OCI-LY3 (cell line): Measurements from ENCODE around the gene IVNS1ABP.

Experiments used
- H2AFZ ChIP-seq: fragments of 200-600, 300-600 bp; shearing (Covaris generic); 2 replicates; pipeline ENCODE4 v1.6.0; 2014; ENCODE audit warnings: antibody characterized with exemption, low read depth, low read length
- H3K27ac ChIP-seq: fragments of 200-600, 300-600 bp; sonication (generic); 2 replicates; pipeline ENCODE4 v1.5.1; 2014; ENCODE audit warnings: mild to moderate bottlenecking, low read length, moderate library complexity, mixed read lengths
- H3K27me3 ChIP-seq: fragments of 200-600, 300-600 bp; sonication (generic); 2 replicates; pipeline ENCODE4 v1.6.1; 2014; ENCODE audit warnings: low read depth, low read length, mixed read lengths
- H3K36me3 ChIP-seq: fragments of 200-600, 300-600 bp; sonication (generic); replicated peaks from 2 replicates; pipeline ENCODE3; 2014; ENCODE audit warnings: low read depth, low read length, mixed read lengths
- H3K4me1 ChIP-seq: fragments of 300-600, 200-600 bp; sonication (generic); 2 replicates; pipeline ENCODE4 v1.6.1; 2014; ENCODE audit warnings: low read length, mixed read lengths
- H3K4me2 ChIP-seq: fragments of 200-600, 300-600 bp; sonication (generic); 2 replicates; pipeline ENCODE4 v1.6.1; 2014; ENCODE audit warnings: low read length, mixed read lengths
- H3K4me3 ChIP-seq: fragments of 300-600, 200-600 bp; sonication (generic); 2 replicates; pipeline ENCODE4 v1.5.1; 2014; ENCODE audit warnings: antibody characterized with exemption, mild to moderate bottlenecking, low read length, moderate library complexity
- H3K79me2 ChIP-seq: fragments of 300-600, 200-600 bp; shearing (Covaris generic); 2 replicates; pipeline ENCODE4 v1.6.1; 2014; ENCODE audit warnings: mild to moderate bottlenecking, low read length, mixed read lengths
- H3K9ac ChIP-seq: fragments of 300-600, 200-600 bp; shearing (Covaris generic); 2 replicates; pipeline ENCODE4 v1.6.0; 2014; ENCODE audit warnings: mild to moderate bottlenecking, low read length, moderate library complexity
- H3K9me3 ChIP-seq: fragments of 200-600, 300-600 bp; shearing (Covaris generic); 2 replicates; pipeline ENCODE4 v1.6.1; 2014; ENCODE audit warnings: low read length, mixed read lengths; ENCODE audit not compliant: insufficient read depth
- H4K20me1 ChIP-seq: fragments of 200-600, 300-600 bp; sonication (generic); 2 replicates; pipeline ENCODE4 v1.6.1; 2016; ENCODE audit warnings: low read length, mixed read lengths; ENCODE audit not compliant: insufficient read depth
- EZH2phosphoT487 ChIP-seq: fragments of 200-600 bp; shearing (Covaris generic); IDR thresholded peaks from 2 replicates; pipeline ENCODE4 v1.6.1; 2018; ENCODE audit warnings: antibody characterized with exemption, mixed run types, low read depth
- TF ChIP-seq, protein P1 (sequence below): fragments of 200-600, 300-600 bp; sonication (generic); IDR thresholded peaks from 2 replicates; pipeline ENCODE4 v1.5.1; 2014; ENCODE audit warnings: antibody characterized with exemption, low read length, low read depth

Gene IVNS1ABP

DNA sequence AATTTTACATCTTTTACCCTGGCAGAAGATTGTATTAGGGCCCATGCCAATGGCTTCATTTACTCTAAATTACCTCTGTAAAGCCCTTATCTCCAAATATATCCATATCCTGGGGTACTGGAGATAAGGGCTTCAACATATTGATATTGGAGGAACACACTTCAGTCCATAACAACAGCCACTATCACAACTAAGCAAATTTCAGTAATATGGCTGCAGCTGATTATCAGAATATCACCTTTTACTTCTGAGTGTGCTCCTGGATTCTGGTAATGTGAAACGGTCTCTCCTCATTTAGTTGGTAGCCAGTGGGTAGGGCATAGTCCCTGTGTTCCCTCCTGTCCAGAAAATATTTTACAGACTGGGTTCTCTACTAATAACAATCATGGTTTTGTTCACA, 53.3 kb downstream of the IVNS1ABP start:
- no peak overlapping the region for H3K27ac ChIP-seq
- H3K9me3 ChIP-seq = no peaks in the 10 kb centered on the region
- H3K79me2 ChIP-seq = no peaks in the 10 kb centered on the region
- H3K36me3 ChIP-seq = no peaks in the 10 kb centered on the region
- no peaks in the 10 kb centered on the region for H4K20me1 ChIP-seq
- H3K4me2 ChIP-seq = no peak overlapping the region
- no peak overlapping the region for H3K9ac ChIP-seq
- H3K4me1 ChIP-seq = peaks cover 13% of the 10 kb centered on the region
- no peak for TF ChIP-seq EZH2phosphoT487
- TF ChIP-seq, protein P1, sequence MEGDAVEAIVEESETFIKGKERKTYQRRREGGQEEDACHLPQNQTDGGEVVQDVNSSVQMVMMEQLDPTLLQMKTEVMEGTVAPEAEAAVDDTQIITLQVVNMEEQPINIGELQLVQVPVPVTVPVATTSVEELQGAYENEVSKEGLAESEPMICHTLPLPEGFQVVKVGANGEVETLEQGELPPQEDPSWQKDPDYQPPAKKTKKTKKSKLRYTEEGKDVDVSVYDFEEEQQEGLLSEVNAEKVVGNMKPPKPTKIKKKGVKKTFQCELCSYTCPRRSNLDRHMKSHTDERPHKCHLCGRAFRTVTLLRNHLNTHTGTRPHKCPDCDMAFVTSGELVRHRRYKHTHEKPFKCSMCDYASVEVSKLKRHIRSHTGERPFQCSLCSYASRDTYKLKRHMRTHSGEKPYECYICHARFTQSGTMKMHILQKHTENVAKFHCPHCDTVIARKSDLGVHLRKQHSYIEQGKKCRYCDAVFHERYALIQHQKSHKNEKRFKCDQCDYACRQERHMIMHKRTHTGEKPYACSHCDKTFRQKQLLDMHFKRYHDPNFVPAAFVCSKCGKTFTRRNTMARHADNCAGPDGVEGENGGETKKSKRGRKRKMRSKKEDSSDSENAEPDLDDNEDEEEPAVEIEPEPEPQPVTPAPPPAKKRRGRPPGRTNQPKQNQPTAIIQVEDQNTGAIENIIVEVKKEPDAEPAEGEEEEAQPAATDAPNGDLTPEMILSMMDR = no peak
- no peak overlapping the region for H3K4me3 ChIP-seq
- no peaks in the 10 kb centered on the region for H3K27me3 ChIP-seq
- H2AFZ ChIP-seq = no peak overlapping the region

DNA sequence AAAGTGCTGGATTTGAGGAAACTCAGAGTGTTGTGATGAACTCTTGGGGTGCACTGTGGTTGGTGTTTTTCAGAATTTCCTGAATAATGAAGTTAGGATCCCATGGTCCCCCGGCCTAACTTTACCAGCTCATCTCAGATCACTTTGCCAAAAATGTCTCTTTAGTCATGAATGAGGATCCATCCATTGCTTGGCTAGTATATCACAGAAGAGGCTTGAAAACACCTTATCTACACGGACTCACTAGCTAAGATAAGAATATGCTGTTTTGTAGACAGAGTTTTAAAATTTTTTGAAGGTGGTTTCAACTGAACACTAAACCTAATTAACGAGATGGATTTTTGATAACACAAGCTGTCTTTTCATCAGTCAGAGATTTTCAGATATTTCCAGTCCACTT, 53.8 kb downstream of the IVNS1ABP start:
- Histone ChIP-seq H3K79me2 (no peaks in the 10 kb centered on the region), H3K4me1 (peaks cover 13% of the 10 kb centered on the region), H3K27ac (no peak overlapping the region), H3K36me3 (no peaks in the 10 kb centered on the region), H3K9ac (no peak overlapping the region), H3K4me3 (no peak overlapping the region), H3K4me2 (no peak overlapping the region), H2AFZ (no peak overlapping the region), H4K20me1 (no peaks in the 10 kb centered on the region), H3K9me3 (no peaks in the 10 kb centered on the region), H3K27me3 (no peaks in the 10 kb centered on the region)
- TF ChIP-seq, protein P1 = no peak
- TF ChIP-seq EZH2phosphoT487 = no peak

GRCh38 chr1:185262151-185262550, 54.9 kb downstream of the IVNS1ABP start:
- H3K27ac ChIP-seq = no peak overlapping the region
- no peaks in the 10 kb centered on the region for H3K27me3 ChIP-seq
- no peak overlapping the region for H3K4me3 ChIP-seq
- no peak overlapping the region for H3K9ac ChIP-seq
- no peaks in the 10 kb centered on the region for H3K36me3 ChIP-seq
- H4K20me1 ChIP-seq = no peaks in the 10 kb centered on the region
- H3K79me2 ChIP-seq = no peaks in the 10 kb centered on the region
- no peak for TF ChIP-seq EZH2phosphoT487
- TF ChIP-seq, protein P1 = no peak
- no peak overlapping the region for H3K4me2 ChIP-seq
- H3K9me3 ChIP-seq = no peaks in the 10 kb centered on the region
- H3K4me1 ChIP-seq = peaks cover 13% of the 10 kb centered on the region
- no peak overlapping the region for H2AFZ ChIP-seq

GRCh38 chr1:185260611-185261010, 56.4 kb downstream of the IVNS1ABP start:
- Histone ChIP-seq H2AFZ (no peak overlapping the region), H3K36me3 (no peaks in the 10 kb centered on the region), H3K9me3 (no peaks in the 10 kb centered on the region), H4K20me1 (no peaks in the 10 kb centered on the region), H3K4me1 (peaks cover 13% of the 10 kb centered on the region), H3K79me2 (no peaks in the 10 kb centered on the region), H3K9ac (no peak overlapping the region), H3K27me3 (no peaks in the 10 kb centered on the region), H3K4me3 (no peak overlapping the region), H3K27ac (no peak overlapping the region), H3K4me2 (peak overlapping the region; percentile 21; the same call in 1 of the 2 replicates)
- TF ChIP-seq, protein P1 = no peak
- TF ChIP-seq EZH2phosphoT487 = no peak
